OCI-LY7 (cell line): Measurements from ENCODE around the gene USHBP1. TPM values are rescaled to one million over a fixed set of nuclear protein-coding genes. Genes with fewer than 3 reads are reported as not detected.

Experiments used
- BruUV-seq: library from RNA; stranded (reverse); fragments of 400-500 nt; replicated peaks from 2 replicates; lab custom pipeline; 2021; lab: Mats Ljungman, UMichigan
- CTCF ChIA-PET: fragments of 300-600 bp; sonication (Branson Sonifier 250); formaldehyde crosslinking; loops from one replicate; lab custom pipeline; 2022; ENCODE audit warnings: antibody characterized with exemption; ENCODE audit not compliant: unreplicated experiment; lab: Charles Lee
- POLR2A ChIA-PET: fragments of 300-600 bp; sonication (Branson Sonifier 250); formaldehyde crosslinking; loops from one replicate; lab custom pipeline; 2022; ENCODE audit warnings: antibody characterized with exemption; lab: Charles Lee
- DNase-seq: peaks from one replicate; pipeline ENCODE4 v3.0.0-alpha.2; 2015; ENCODE audit warnings: low spot score
- H2AFZ ChIP-seq: fragments of 200-600 bp; sonication (generic), shearing (Covaris generic); 2 replicates; pipeline ENCODE4 v1.6.1; 2014; ENCODE audit warnings: mild to moderate bottlenecking, antibody characterized with exemption, low read length, moderate library complexity
- H3K27ac ChIP-seq: fragments of 200-600 bp; sonication (generic); 2 replicates; pipeline ENCODE4 v1.5.1; 2014; ENCODE audit warnings: mixed run types, low read depth, mild to moderate bottlenecking, moderate library complexity, low read length, inconsistent platforms; ENCODE audit not compliant: poor library complexity, severe bottlenecking
- H3K36me3 ChIP-seq: fragments of 200-600 bp; sonication (generic); 2 replicates; pipeline ENCODE4 v1.6.1; 2014; ENCODE audit warnings: mild to moderate bottlenecking, antibody characterized with exemption, low read length, moderate library complexity, mixed read lengths; ENCODE audit not compliant: insufficient read depth
- H3K4me1 ChIP-seq: fragments of 200-600 bp; sonication (generic); 2 replicates; pipeline ENCODE4 v1.5.1; 2014; ENCODE audit warnings: mild to moderate bottlenecking, low read length; ENCODE audit not compliant: insufficient read depth, poor library complexity, severe bottlenecking
- H3K4me2 ChIP-seq: fragments of 200-600 bp; sonication (generic); 2 replicates; pipeline ENCODE4 v1.6.1; 2014; ENCODE audit warnings: mild to moderate bottlenecking, low read length
- H3K4me3 ChIP-seq: fragments of 200-600 bp; sonication (generic); 2 replicates; pipeline ENCODE4 v1.5.1; 2014; ENCODE audit warnings: mild to moderate bottlenecking, low read depth, low read length; ENCODE audit not compliant: poor library complexity, severe bottlenecking
- H3K79me2 ChIP-seq: fragments of 200-600 bp; sonication (generic); 2 replicates; pipeline ENCODE4 v1.6.1; 2016; ENCODE audit warnings: low read depth, mild to moderate bottlenecking, low read length, moderate library complexity, mixed read lengths; ENCODE audit not compliant: insufficient read depth
- H3K9me2 ChIP-seq: fragments of 200-600 bp; sonication (generic); 2 replicates; pipeline ENCODE4 v1.6.1; 2016; ENCODE audit warnings: mild to moderate bottlenecking, low read length, mixed read lengths; ENCODE audit not compliant: insufficient read depth
- H3K9me3 ChIP-seq: fragments of 200-600 bp; sonication (generic); 2 replicates; pipeline ENCODE4 v1.6.1; 2014; ENCODE audit warnings: mild to moderate bottlenecking, mixed run types, low read length, mixed read lengths
- H4K20me1 ChIP-seq: fragments of 200-600 bp; sonication (generic); 2 replicates; pipeline ENCODE4 v1.6.1; 2014; ENCODE audit warnings: mild to moderate bottlenecking, antibody characterized with exemption, low read length, moderate library complexity, mixed read lengths; ENCODE audit not compliant: insufficient read depth
- CTCF ChIP-seq: fragments of 200-600 bp; sonication (generic); conservative IDR thresholded peaks from 2 replicates; pipeline ENCODE4 v1.5.1; 2014; ENCODE audit warnings: mild to moderate bottlenecking, antibody characterized with exemption, low read length, moderate library complexity, mixed read lengths
- EZH2phosphoT487 ChIP-seq: fragments of 200-600 bp; sonication (generic); IDR thresholded peaks from 2 replicates; pipeline ENCODE4 v1.6.1; 2018; ENCODE audit warnings: low read depth, borderline replicate concordance, mild to moderate bottlenecking, mixed run types, antibody characterized with exemption, low read length, moderate library complexity, mixed read lengths
- intact Hi-C: fragments of 100-400 bp; cut with micrococcal nuclease; formaldehyde crosslinking; loops from one replicate; pipeline ENCODE4 v1.10.0; 2022; ENCODE audit not compliant: unreplicated experiment
- total RNA-seq, 2 experiments: library from RNA; depleted of rRNA in 1 of 2; stranded (reverse); fragments of >200 nt in 1 of 2; shearing (Covaris generic) in 1 of 2; gene quantifications; 2 replicates each; pipeline ENCODE4 v1.2.3, GENCODE V29; 2014 to 2022

Gene USHBP1
- total RNA-seq, 2 experiments from 2014 or later = 3.1 to 7.6 TPM

DNA sequence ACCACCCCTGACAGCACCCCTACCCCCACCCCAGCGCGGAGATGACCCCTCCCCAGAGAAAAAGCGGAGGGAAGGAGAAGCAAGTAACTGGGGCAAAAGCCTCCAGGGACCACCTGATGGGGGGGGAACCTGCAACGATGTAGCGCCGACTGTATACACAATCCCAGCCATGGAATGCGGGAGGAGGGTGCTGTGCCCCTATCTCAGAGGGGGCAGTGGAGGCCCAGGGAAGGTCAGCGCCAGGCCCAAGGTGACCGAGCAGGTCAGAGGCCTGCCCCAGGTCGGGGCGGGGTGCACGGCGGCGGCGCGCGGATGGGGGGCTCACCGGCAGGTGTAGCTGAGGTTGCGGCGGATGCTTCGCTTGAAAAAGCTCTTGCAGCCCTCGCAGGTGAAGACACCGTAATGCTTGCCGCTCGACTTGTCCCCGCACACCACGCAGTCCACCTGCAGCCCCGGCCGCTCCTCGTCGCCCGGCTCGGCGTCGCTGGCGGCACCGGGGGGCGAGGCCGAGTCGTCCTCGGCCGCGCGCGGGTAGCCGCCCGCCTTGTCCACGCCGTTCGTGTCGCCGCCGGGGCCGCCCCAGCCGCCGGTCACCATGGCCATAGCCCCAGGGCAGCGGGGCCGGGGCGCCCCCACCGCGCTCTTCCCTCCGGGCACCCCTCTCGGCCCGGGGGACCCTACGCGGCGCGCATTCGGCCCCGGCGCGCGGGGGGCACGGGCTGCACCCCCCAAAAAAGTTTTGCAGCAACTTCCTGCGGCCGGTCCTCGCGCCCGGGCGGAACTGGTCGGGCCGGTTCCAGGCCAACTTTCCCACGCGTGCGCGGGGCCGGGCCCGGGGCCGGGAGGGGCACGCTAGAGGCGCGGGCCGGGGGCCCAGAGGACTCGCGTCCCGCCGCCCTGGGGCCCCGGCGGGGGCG lies 19.7 kb downstream of the USHBP1 start:
- H3K4me3 ChIP-seq = peak overlapping the region; percentile 74
- peak; percentile 73 for DNase-seq
- CTCF ChIA-PET = no interaction called here
- no TSS peak for BruUV-seq
- TF ChIP-seq EZH2phosphoT487 (no peak), CTCF (no peak)
- H3K27ac ChIP-seq = peak overlapping the region; percentile 53
- POLR2A ChIA-PET = no interaction called here
- peak overlapping the region; percentile 81 for H3K4me2 ChIP-seq
- peaks cover 43% of the 10 kb centered on the region for H3K4me1 ChIP-seq
- H4K20me1 ChIP-seq = no peaks in the 10 kb centered on the region
- H2AFZ ChIP-seq = no peak overlapping the region
- H3K36me3 ChIP-seq = no peaks in the 10 kb centered on the region
- H3K9me3 ChIP-seq = no peaks in the 10 kb centered on the region
- intact Hi-C loops = loop anchor here (2.0 to 10.0 kb wide), 2 partner anchors 168 to 350 kb away; no protein-coding TSS in a partner anchor
- H3K79me2 ChIP-seq = peaks cover 23% of the 10 kb centered on the region; the same call in 1 of the 2 replicates
- H3K9me2 ChIP-seq = no peaks in the 10 kb centered on the region

- Histone ChIP-seq H2AFZ (no peak overlapping the region), H3K27ac (peak overlapping the region; percentile 53), H3K36me3 (no peaks in the 10 kb centered on the region), H4K20me1 (no peaks in the 10 kb centered on the region), H3K9me2 (no peaks in the 10 kb centered on the region), H3K4me1 (peaks cover 43% of the 10 kb centered on the region), H3K9me3 (no peaks in the 10 kb centered on the region), H3K4me3 (peak overlapping the region; percentile 74), H3K79me2 (peaks cover 23% of the 10 kb centered on the region; the same call in 1 of the 2 replicates), H3K4me2 (peak overlapping the region; percentile 81)
- no TSS peak for BruUV-seq
- no peak for TF ChIP-seq EZH2phosphoT487
- no peak for TF ChIP-seq CTCF
- intact Hi-C loops = loop anchor here (1.0 to 10.0 kb wide), 3 partner anchors 18 to 349 kb away; partner anchors contain the start of gene OCEL1
- DNase-seq = peak; percentile 37
- CTCF ChIA-PET = no interaction called here
- POLR2A ChIA-PET = interaction anchor here (0.9 kb wide), 1 partner anchor 62 kb away, joined by 3 read pairs; no protein-coding TSS in a partner anchor
Measured at GRCh38 chr19:17243830-17244617, 20.5 kb downstream of the USHBP1 start.
